Stimulated activated CD8-positive, alpha-beta memory T cell treated with anti-CD3 and anti-CD28 coated beads, Interleukin-7, amount 100 ng/mL, for 24 hours (primary cell): Measurements from ENCODE around the gene DEFB126.
"Not testable (repeated sequence)": the region's sequence is repeated elsewhere in the genome, so short reads cannot be mapped to it uniquely, and the experiment has no call there.

ENCODE experiments used
- DNase-seq: peaks from one replicate; pipeline ENCODE4 v3.0.0-alpha.2; 2020; ENCODE audit warnings: low read depth

Gene DEFB126, protein sequence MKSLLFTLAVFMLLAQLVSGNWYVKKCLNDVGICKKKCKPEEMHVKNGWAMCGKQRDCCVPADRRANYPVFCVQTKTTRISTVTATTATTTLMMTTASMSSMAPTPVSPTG

DNA sequence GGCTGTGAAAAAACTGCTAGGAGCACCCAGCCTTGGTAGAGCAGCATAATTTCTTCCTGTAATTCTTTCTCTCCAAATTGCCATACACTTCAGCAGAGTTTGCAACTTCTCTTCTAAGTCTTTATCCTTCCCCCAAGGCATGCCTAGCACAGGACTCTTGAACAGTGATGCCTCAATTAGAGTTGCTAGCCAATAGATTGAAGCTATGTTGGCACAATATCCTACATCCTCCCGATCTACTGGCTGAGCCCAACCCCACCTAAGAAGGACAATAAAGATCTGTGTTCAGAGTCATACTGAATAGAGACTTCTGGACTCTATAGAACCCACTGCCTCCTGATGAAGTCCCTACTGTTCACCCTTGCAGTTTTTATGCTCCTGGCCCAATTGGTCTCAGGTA, at the start of gene DEFB126:
DEFB126 (plus strand) TSS at position 301 of the 400 bp plus-strand sequence; CDS start at position 340, 39 bp downstream.
- no peak for DNase-seq

DNA sequence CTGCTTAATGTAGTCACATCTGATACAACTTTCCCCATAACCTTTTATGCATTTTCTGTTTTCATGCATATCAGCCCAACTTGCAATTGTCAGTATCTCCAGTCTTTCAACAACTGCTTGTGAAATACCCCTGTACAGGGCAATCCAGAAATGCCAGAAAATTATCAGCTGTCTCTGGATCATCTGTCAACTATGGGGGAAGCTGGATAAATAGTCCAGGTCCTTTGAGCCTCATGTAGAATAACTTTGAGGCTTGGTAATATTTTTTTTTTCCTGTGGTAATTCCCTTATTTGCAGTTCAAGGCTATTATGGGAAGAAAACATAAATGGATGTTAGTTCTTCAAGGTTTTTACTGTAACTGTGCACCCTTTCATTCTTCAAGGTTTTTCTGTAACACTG, 48.7 kb upstream of the DEFB126 start:
- DNase-seq, result no peak

DNA sequence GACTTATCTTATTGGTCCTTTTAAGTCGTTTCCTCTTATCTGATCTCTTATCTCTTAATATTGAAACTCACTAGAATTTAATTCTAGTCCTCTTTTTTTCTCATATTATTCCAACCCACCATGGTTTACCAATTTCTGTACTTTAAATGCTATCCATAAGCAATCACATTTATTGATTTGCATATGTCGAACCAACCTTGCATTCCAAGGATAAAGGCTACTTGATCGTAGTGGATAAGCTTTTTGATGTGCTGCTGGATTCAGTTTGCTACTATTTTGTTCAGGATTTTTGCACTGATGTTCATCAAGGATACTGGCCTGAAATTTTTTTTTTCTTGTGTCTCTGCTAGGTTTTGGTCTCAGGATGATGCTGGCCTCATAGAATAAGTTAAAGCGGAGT, 47.2 kb upstream of the DEFB126 start:
- DNase-seq, result no peak

DNA sequence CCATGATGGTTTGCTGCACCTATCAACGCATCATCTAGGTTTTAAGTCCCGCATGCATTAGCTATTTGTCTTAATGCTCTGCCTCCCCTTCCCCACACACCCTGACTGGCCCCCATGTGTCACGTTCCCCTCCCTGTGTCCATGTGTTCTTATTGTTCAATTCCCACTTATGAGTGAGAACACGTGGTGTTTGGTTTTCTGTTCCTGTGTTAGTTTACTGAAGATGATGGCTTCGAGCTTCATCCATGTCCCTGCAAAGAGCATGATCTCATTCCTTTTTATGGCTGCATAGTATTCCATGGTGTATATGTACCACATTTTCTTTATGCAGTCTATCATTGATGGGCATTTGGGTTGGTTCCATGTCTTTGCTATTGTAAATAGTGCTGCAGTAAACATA, 44.7 kb upstream of the DEFB126 start:
- DNase-seq, result not testable (repeated sequence)

DNA sequence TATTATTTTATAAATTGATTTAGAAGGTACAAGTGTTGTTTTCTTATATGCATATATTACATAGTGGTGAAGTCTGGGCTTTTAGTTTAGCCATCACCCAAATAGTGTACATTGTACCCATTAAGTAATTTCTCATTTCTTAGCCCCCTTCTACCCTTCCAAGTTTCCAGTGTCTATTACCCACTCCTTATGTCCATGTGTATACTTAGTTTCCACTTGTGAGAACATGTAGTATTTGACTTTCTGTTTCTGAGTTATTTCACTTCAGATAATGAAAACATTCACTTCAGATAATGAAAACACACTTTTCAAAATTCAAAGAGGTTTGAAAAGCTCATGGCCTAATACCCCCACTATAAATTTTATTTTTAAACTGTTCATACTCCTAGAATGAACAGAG, 40.4 kb upstream of the DEFB126 start:
- no peak for DNase-seq

DNA sequence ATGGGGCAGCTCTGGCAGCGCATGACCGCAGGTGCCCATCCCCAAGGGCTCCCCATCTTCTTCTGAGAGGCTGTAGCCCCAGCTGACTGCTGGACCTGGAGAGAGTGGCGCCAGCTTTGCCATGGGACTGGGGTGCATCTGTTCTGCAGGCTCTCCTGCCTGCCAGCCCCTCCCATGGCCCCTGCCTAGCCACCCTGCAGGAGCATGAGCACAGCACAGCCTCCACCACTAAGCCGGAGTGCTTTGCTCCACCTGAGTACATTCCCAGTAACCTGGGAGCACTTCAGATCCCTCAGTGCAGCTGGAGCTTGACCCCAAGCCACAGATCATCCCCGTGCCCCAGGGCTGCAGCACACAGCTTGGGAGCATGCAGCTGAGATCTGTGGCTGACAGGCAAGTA, 38.9 kb upstream of the DEFB126 start:
- no peak for DNase-seq

DNA sequence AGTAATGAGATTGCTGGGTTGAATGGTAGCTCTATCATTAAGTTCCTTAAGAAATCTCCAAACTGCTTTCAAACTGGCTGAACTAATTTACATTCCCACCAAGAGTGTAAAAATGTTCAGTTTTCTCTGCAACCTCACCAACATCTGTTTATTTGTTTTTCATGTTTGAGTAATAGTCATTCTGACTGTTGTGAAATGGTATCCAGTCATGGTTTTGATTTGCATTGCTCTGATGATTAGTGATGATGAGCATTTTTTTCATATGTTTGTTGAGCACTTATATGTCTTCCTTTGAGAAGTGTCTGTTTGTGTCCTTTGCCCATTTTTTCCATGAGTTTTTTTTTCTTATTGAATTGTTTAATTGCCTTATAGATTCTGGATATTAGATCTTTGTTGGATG, 30.0 kb upstream of the DEFB126 start:
- DNase-seq, result no peak

DNA sequence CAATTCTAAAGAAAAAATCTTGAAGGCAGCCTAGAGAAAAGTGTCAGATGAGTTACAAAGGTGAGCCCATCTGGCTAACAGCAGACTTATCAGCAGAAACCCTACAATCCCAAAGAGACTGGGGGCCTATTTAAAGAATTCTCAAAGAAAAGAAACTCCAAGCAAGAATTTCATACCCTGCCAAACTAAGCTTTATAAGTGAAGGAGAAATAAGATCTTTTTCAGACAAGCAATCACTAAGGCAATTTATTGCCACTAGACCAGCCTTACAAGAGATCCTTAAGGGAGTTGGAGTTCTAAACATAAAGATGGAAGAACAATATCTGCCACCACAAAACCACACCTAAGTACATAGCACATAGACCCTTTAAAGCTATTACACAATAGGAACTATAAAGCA, 24.9 kb upstream of the DEFB126 start:
- no peak for DNase-seq

DNA sequence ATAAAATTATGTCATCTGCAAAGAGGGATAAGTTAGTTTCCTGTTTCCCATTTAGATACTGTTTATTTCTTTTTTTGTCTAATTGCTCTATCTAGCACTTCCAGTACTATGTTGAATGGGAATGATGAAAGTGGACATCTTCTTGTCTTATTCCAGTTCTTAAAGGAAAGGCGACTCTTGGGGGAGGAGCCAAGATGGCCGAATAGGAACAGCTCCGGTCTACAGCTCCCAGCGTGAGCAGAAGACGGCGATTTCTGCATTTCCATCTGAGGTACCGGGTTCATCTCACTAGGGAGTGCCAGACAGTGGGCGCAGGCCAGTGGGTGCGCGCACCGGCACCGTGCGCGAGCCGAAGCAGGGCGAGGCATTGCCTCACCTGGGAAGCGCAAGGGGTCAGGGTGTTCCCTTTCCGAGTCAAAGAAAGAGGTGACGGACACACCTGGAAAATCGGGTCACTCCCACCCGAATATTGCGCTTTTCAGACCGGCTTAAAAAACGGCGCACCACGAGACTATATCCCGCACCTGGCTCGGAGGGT, 12.5 kb upstream of the DEFB126 start:
- not testable (repeated sequence) for DNase-seq

DNA sequence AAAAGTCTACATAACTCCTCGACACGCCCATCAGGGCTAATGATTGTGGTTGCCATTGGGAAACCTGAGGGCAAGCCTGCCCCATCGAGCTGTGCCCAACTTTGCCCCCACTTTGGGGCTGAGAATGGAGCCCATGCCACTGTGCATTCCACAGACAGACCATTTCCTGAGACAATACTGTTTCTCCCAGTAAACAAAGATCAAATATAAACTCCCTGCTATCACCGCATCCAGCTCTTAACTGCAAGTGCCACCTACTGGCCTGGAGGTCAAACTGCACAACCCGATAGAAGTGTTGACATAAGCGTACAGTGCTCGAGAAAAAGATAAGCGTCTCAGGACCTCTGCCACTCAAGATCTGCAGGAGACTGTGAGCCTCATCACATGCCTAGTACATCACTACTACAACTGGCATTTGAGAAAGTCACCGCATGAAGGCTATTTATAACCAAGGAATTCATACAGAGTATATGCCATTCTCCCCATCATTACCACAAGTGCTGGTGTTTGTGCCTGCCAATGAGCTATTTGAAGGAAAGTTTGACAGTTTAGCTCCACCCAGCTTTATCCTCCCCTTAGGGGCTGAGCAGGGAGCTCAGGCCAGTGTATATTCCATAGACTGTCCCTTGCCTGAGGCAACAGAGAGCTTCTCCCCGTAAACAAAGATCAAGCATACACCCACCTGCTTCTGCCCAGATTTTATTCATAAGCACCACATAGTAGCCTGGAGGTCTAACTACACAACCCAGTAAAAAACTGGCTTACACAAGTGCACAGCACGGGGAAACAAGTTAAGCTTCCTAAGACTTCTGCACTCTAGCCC, 4.5 kb upstream of the DEFB126 start:
- DNase-seq, result no peak

DNA sequence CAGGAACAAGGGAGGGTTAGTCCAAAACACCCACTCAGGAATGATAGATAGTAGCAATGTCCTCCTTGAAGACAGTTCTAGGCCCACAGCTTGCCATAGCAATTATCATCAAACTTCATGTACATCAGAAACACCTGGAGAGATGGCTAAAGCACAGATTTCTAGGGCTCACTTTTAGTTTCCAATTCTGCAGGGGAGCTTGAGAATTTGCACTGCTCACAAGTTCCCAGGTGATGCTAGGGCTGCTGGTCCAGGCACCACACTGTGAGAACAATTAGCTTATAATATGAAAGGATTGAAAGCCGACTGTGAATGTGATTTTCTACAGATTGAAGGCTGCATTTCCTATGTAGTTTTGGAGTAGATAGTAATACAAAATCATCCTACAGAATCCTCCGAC, 3.5 kb downstream of the DEFB126 start:
- DNase-seq, result no peak

DNA sequence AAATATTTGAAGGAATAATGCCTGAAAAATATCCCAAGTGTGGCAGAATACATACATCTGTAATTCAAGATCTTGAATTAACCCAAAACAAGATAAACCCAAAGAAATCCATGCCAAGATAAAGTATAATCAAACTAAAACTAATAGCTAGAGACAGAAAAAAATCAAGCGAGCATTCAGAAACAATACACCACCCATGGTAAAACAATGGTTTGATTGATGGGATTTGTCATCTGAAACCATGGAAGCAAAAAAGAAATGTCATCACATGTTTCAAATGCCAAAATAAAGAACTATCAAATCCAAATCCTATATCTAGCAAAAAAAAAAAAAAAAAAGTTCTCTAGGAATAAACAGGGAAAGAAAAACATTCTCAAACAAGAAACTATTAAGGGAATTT, 9.7 kb downstream of the DEFB126 start:
- DNase-seq, result no peak

DNA sequence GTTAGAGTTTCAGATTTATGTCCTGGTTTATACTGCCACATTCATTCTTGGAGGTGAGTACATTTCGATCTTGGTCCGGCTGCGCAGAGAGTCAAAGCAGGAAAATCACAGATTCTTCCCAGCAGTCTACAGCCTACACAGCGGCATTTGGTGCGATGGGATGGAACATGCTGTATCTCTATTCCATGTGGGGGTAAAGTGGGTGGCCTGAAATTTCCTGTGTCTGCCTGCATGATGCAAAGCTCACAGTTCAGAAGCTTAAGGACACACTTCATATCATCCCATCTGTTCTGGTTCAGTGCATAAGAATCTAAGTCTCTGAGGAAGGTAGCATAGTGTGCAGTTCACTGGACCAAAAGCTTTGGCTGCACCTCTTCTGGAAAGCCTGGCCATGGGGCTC, 14.8 kb downstream of the DEFB126 start, which contains the start of gene DEFB127:
DEFB127 (plus strand) TSS at position 301 of the 400 bp plus-strand sequence; CDS start at position 392, 91 bp downstream.
- no peak for DNase-seq

DNA sequence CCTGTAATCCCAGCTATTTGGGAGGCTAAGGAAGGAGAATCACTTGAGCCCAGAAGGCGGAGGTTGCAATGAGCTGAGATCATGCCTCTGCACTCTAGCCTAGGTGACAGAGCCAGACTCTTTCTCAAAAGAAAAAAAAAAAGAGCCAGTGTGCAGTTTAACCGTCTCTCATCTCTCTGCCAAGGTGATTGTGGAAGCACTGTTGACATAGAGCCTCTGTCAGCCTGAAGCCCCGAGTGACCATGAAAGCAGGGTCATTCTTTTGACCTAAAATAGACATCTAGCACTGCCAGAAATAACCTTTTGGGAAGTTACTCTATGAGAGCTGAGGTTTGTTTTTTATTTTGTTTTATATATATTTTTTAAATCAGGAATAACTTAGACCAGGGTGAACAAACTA, 22.2 kb downstream of the DEFB126 start:
- DNase-seq, result no peak

DNA sequence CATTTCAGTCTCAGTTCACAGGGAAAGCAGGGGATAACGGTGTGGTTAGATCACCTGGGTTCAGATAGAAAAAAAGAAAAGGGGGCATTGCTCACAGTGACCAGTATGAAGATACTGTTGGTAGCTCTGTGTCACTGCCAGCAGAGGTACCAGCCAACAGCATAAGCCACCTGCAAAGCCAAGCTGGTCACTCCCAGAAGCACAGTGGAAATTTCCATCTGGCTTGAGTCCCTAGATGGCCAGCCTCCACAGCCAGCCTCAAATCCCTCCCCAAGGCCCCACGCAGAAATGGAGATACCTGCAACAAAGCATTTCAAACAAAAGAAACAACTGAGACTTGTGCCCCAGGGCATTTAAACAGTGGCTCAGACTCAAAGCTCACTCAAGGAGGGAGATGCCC, 26.5 kb downstream of the DEFB126 start:
- DNase-seq, result no peak

DNA sequence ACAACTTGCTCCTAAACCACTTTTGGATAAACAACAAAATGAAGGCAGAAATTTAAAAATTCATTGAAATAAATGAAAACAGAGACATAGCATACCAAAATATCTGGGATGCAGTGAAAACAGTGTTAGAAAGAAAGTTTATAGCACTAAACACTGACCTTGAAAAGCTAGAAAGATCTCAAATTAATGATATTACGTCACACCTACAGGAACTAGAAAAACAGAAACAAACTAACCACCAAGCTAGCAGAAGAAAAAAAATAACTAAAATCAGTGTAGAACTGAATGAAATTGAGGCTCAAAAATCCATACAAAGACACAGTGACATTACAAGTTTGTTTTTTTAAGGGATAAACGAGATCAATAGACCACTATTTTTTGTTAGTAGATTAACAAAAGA, 41.9 kb downstream of the DEFB126 start:
- no peak for DNase-seq

DNA sequence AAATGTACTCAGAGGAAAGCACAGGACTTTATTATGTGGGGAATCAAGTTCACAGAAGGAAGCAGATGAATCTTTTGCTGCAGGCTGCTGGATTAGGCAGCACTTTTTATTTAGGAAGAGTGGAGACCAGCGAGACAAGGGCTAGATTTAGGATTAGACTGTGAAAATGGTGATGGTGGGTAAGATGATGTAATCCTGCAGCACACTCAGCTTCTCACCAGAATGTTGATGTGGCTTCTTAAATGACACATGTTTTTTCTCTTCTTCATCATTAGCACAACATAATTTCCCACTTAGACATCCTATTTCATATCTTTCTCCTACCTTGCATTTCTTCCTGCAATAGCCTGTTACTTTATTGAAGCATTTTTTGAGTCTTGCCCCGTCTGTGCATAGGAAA, 45.3 kb downstream of the DEFB126 start:
- no peak for DNase-seq

DNA sequence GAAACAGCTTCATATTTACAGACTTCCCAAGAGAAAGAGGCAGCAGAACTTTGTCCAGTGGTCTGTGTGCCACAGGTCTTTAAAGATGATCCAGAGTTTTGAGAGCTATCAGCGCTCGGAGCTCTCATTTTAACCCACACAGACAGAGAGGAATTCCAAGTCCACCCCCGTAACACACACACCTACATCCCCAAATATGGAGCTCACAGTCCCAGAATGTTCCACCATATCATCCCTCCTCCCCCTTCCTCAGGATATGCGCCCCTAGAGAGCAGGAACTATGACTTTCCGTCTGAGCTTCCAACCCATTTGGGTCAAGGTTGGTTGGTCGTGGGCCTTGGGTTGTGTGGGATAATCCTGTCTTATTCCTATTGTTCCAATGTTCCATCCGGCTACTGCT, 47.2 kb downstream of the DEFB126 start, which contains the start of gene DEFB128:
DEFB128 (minus strand) TSS at position 101 of the 400 bp plus-strand sequence; CDS start at position 13, 88 bp downstream.
- no peak for DNase-seq
